NCI-H1092 (cell line): ENCODE measurements around the gene OR5H6.
"Not testable (repeated sequence)": the region's sequence is repeated elsewhere in the genome, so short reads cannot be mapped to it uniquely, and the experiment has no call there.

Experiments
- DNase-seq: peaks from one replicate; lab custom pipeline; 2025; lab: John Stamatoyannopoulos, UW

Gene OR5H6

DNA sequence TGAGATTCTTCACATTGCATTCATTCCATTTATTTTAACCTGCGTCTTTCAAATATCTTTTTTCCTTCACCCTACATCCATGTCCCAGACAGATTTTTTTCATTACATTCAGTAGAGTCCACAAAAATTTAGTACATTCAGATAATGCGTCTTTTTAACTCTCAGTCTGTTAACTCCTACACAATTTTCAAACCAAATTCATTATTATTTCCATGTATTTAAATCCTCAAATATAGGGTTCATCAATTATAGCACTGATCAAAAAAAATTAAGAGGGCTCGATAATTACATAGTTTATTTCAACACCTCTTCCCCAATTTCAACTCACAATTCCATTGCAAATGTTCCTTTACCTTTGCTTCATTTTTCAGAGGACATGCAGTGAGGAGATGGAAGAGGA, at the start of gene OR5H6:
Gene OR5H6, plus strand, starts transcription at position 301 of the 400 bp plus-strand sequence. Its CDS starts 89 bp downstream, at position 390.
- no peak for DNase-seq

DNA sequence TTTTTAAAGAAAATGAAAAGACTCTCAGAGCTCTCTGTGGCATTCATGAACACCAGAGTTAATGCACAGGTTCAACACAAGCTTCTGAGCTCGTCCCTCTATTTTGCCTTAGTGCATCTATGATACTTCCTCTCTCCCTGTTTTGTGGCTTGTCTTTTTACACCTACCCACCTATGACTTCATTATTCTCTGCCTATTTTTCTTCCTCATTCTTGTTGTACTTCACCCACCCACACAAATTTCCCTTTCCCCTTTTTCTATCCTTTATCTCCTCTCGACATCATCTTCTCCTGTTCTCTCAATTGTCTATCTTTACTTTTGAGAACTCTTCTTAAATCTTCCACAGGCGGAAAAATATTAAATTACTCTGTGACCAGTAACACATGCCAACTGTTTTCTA, 49.0 kb upstream of the OR5H6 start:
- DNase-seq: no peak

DNA sequence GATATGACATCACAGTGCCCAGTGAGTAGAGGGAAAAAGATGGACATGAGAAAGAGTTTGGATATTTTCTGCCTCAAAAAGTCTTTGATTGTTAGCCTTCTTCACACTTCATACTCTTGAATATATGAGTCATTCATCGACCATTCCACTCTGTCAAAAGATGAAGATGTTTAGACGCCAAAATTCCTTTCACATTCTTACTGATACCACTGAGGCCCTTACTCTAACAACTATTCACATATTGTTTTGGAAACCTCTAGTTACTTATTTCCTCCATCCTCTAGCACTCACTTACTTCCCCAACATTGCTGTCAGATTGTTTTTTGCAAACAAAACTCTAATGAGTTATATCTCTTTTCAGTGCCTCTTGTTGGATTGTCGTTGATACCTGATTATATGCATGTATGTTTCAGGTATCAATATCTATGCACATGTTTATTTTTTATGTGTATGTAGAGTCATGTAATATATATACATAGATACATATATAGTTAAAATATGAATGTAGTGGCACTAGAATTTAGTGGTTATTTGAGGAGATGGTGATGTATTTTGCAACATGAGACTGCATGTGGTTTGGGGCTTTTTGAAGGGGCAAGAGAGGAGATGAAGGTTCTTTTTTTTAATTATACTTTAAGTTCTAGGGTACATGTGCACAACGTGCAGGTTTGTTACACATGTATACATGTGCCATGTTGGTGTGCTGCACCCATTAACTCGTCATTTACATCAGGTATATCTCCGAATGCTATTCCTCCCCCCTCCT, 40.0 kb upstream of the OR5H6 start:
- DNase-seq: no peak

DNA sequence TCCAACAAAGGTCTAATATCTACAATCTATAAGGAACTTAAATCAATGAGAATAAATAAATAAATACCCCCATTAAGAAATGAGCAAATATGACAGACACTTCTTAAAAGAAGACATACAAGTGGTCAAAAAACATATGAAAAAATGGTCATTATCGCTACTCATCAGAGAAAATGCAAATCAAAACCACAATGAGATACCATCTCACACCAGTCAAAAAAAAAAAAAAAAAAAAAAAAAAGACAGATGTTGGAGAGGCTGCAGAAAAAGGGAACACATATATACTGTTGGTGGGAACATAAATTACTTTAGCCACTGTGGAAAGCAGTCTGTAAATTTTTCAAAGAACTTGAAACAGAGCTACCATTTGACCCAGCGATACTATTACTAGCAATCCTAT, 31.6 kb upstream of the OR5H6 start:
- no peak for DNase-seq

DNA sequence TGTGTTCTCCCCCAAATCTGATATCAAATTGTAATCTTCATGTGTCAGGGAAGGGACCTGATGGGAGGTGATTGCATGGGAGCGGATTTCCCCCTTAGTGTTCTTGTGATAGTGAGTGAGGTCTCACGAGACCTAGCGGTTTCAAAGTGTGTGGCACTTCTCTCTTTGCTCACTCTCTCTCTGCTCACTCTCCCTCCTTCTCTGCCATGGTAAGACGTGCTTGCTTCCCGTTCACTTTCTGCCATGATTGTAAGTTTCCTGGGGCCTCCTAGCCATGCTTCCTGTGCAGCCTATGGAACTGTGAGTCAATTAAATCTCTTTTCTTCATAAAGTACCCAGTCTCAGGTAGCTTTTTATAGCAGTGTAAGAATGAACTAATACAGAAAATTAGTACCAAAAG, 30.6 kb upstream of the OR5H6 start:
- DNase-seq: no peak

DNA sequence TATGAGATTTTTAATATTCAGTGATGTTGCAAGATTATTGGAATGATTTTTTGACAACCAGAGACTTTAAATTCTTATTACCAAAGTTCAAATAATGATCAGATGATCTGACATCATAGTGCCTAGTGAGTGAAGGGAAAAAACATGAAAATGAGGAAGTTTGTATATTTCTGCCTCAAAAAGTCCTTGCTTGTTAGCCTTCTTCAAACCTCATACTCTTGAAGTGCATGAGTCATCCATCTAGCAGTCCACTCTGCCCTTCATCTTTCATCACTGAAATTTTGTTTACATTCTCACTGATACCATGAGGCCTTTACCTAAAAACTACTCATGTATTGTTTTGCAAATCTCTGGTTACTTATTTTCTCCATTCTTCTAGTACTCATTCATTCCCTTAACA, 23.9 kb upstream of the OR5H6 start:
- no peak for DNase-seq

DNA sequence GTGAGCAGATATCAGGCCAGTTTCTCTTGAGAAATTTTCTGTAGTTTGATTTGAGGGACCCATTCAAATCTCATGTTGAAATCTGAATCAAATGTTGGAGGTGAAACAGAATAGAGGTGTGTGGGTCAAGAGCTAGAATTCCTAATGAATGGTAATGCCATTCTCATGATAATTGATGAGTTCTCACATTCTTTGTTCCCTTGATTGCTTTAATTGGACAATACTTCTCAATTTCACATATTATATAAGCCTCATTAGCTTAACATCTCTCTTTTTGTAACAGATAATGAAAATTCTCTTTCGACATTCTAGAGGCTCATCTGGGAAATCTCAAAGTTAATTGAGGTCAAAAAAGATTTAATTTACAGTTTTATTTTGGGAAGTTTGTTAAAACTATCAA, 21.9 kb upstream of the OR5H6 start:
- no peak for DNase-seq

DNA sequence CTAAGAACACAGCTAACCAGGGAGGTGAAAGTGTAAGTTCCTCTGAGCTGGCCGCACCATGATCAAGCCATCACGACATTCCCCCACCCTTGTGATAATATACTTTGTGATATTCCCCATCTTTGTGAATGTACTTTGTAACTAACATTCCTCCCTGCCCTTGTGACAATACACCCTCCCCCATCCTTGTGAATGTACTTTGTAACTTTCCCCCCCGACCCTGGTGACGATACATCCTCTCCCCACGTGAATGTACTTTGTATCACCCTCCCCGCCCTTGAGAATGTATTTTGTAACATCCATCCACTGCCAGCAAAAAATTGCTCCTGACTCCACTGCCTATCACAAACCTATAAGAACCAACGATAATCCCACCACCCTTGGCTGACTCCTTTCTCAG, 20.2 kb upstream of the OR5H6 start:
- no peak for DNase-seq

DNA sequence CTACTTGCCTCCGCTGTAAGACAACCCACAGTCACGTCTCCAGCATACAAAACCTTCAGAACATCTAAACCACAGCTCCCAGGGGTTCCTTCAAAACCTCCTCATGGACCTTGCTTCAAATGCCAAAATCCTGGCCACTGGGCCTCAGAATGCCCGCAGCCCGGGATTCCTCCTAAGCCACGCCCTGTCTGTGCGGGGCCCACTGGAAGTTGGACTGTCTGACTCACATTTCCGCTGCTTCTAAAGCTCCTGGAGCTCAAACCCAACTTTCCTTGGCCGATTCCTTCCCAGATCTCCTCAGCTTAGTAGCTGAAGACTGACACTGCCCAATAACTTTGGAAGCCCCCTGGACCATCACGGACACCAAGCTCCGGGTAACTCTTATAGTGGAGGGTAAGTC, 17.9 kb upstream of the OR5H6 start:
- DNase-seq: no peak

DNA sequence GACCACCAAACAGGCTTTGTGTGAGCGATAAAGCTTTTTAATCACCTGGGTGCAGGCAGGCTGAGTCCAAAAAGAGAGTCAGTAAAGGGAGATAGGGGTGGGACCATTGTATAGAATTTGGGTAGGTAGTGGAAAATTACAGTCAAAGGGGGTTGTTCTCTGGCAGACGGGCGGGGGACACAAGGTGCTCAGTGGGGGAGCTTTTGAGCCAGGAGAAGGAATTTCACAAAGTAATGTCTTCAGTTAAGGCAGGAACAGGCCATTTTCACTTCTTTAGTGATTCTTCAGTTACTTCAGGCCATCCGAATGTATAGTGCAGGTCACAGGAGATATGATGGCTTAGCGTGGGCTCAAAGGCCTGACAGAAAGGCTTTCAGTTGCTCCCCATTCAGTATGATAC, 8.0 kb upstream of the OR5H6 start:
- DNase-seq: not testable (repeated sequence)

DNA sequence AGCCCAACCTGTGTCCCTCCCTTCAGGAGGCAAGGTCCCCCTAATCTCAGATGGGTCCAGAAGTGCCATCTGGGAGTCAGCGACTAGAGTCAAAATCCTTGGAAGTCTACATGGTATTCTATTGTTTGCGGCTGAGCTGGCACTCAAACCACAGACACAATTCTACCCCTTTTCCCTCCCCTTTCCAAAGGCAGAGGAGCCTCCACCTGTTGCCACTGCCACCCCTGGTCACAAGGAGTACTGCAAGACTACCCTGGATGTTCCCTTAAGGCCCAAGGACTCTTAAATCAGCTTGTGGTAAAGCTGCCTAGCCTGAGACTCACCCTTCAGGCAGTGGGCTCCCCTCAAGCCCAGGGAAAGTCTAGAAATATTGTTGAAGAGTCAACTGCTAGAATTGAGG, 4.3 kb upstream of the OR5H6 start:
- DNase-seq: no peak

DNA sequence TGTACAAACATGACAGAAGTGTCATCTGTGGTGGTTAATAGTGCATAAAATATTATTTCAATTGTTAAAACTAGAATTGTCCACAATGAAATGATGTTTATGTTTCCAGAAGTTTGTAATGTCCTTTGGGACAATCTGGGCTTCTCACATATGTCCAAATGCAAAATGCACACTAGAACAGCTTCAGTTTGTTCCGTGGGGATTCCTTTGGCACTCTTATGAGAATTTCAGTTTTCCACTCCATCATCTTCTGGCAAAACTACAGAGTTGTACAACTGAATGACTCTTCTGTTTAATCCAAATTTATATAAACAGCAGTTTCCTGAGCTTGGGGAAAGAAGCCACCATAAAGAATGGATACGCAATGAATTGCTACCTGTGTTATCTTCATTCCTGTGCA, 2.0 kb upstream of the OR5H6 start:
- DNase-seq: no peak

DNA sequence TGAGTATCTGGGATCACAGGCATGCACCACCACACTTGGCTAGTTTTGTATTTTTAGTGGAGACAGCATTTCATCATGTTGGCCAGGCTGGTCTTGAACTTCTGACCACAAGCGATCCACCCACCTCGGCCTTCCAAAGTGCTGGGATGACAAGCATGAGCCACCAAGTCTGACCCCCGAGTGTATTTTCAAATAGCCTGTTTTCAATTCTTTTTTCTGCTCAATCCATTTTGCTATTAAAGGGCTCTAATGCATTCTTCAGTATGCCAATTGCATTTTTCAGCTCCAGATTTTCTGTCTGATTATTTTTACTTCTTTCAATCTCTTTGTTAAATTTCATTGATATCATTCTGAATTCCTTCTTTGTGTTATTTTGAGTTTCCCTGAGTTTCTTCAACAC, 5.8 kb downstream of the OR5H6 start:
- DNase-seq: no peak

DNA sequence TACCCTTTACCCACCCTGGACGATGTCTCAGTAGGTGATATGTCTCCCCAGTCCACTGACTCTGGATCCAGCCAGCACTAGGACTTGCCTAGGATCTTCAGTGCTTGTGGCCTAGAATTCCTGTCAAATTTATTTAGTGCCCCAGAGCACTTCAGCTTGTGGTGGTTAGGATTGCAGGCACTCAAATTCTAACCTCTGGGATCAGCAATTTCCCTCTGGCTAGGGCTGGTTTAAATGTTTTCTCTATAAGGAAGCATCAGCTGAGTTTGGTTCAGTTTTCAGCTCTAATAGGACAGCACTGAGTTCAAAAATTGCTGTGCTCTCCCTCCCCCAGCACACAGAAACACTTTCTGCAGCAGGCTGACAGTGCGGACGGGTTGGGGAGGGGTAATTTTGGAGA, 8.1 kb downstream of the OR5H6 start:
- no peak for DNase-seq

DNA sequence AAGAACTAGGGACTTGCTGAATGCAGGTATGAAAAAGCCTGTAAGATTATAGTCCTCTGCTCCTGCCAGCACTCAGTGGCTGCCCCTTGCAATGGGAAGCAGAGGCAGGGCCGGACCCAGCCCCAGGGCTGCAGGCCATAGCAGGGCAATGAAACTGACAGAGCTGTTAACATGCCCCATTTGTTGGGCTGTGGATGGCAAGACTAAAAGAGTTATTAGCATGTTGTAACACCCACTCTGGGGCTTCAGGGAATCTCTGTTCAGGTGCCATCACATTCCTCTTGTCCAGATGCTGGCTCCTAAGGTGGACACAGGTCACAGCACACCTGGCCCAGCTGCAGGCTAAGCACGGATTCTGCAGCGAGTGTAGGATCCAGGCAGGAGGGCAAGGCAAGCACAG, 10.9 kb downstream of the OR5H6 start:
- DNase-seq: no peak

DNA sequence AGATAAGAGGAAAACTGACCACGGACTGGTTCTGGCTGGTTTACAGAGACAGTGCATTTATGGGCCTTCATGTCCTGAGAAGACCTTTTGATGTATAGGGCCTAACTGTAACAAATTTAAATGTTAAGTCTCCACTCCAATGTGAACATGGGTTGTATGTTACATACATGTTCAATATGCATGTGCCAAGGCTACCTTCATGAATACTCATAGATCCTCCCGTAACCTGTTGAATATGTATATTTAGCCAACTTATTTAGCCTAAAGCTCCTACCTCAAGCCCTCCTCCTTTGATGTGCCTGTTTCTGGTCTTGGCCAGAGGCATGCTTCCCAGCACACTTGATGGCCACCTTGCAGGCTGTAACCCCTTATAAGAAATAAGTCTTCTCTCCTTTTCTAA, 18.2 kb downstream of the OR5H6 start, which contains the start of gene OR5H2:
Gene OR5H2, plus strand, starts transcription at position 301 of the 400 bp plus-strand sequence. CDS start 398 bp downstream, outside the sequence.
- no peak for DNase-seq

DNA sequence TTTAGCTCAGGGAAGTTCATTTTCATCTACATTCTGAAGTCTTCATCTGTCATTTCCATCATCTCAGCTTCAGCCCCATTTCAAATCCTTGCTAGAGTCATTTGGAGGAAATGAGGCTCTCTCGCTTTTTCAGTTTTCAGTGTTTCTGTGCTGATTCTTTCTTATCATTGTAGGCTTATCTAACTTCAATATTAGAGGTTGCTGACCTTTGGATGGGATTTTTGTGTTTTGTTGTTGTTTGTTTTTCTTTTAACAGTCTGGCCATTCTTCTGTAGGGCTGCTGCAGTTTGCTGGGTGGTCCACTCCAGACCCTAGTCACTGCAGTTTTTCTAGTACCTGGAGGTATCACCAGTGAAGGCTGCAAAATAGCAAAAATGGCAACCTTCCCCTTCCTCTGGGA, 26.9 kb downstream of the OR5H6 start:
- DNase-seq: no peak

DNA sequence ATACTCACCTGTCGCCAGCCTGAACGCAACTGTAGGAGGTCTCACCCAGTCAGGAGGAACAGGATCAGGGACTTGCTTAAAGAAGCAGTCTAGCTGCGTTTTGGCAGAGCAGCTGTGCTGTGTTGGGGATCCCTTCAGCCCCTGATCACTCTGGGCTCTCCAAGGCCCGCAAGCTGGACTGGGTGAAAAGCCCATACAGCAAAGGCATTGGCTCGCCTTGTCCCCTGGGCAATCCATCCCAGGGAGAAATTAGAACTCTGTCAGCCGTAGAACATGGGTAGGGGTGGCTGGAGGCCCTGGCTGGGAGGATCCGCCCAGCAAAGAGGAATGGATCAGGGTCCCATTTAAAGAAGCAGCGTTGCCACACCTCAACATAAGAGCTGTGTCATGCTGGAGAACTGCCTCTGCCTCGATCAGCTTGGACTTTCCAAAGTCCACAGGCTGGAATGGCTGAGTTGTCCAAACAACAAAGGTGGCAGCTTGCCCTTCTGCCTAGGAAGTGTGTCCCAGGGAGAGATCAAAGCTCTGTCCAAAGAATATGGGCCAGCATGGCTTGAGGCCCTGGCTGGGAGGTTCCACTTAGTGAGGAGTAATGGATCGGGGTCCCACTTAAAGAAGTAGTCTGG, 27.4 kb downstream of the OR5H6 start:
- no peak for DNase-seq
